ENCODE results near the gene FOCAD.

FOCAD gene

DNA sequence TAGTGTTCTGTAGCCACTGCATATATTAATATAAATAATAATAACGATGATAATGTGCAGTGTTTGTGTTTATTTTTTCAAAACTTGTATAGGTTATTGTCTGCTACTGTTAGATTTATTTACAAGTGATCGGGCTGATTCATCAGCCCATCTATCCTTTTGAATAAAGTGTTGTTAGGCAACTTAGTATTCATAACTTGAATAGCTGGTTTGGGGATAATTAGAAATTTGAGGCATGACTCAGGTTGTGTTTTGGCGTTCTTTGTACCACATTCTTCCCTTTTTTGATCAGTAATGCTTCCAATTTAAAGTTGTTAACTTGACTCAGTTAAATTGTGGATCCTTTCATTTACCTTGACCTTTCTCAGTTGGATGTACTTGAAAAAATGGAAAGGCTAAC lies 69.7 kb downstream of the FOCAD start:
- TF ChIP-seq, protein P1, sequence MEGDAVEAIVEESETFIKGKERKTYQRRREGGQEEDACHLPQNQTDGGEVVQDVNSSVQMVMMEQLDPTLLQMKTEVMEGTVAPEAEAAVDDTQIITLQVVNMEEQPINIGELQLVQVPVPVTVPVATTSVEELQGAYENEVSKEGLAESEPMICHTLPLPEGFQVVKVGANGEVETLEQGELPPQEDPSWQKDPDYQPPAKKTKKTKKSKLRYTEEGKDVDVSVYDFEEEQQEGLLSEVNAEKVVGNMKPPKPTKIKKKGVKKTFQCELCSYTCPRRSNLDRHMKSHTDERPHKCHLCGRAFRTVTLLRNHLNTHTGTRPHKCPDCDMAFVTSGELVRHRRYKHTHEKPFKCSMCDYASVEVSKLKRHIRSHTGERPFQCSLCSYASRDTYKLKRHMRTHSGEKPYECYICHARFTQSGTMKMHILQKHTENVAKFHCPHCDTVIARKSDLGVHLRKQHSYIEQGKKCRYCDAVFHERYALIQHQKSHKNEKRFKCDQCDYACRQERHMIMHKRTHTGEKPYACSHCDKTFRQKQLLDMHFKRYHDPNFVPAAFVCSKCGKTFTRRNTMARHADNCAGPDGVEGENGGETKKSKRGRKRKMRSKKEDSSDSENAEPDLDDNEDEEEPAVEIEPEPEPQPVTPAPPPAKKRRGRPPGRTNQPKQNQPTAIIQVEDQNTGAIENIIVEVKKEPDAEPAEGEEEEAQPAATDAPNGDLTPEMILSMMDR (IDR thresholded peaks at IDR 0.05; ENCODE audit: control insufficient read depth, insufficient read depth, low read depth, low read length, missing control alignments): no peak

DNA sequence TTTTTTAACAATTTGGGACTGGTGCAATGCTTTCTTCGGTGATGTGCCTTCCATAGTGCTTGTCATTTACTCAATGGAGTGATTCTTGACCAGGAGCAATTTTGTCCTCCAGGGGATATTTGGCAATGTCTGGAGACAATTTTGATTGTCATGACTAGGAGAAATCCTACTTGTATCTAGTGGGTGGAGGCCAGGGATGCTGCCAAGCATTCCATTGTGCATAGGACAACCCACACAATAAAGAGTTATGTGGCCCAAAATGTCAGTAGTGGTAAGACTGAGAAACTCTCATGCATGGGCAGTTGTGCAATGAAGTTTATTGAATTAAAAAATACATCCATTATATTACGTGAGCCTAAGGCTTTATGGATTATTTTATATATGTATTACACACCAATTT lies 70.5 kb downstream of the FOCAD start:
- TF ChIP-seq, protein P1 (IDR thresholded peaks at IDR 0.05; ENCODE audit: control insufficient read depth, insufficient read depth, low read depth, low read length, missing control alignments): no peak
- peak; percentile 21 for DNase-seq (ENCODE audit: low read depth)
- H3K4me3 ChIP-seq (ENCODE audit: control insufficient read depth, low read depth, low read length): no peak overlapping the region

More for the DNA sequence above, 69.7 kb downstream of the FOCAD start:
- no peak for DNase-seq (ENCODE audit: low read depth)
- H3K4me3 ChIP-seq (ENCODE audit: control insufficient read depth, low read depth, low read length): no peak overlapping the region

DNA sequence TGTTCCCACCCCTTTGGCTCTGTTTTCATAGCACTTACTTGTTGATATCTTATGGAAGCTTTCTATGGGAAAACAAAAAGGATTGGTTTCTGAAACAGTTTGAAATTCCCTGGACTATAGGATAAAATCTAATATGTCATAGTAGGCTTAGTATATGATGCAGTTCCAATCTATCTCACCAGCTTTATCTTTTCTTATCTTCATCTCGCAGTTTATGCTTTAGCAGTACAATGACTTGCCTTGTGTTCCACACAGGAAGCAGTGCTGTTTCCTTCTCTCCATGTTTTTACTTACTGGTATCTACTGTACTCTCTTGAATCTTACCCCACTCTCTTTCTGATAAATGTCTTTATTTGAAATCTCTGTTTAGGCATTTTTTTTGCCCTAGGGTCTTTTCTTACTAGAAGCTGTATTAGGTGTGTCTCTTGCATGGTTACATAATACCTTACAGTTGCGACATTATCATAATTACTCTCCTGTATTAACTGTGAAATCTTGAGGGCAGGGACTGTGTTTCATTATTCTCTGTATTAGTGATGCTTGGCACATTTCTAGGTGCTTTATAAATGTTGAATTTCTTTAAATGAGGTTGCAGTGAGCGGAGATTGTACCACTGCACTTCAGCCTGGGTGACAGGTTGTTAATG lies 76.3 kb downstream of the FOCAD start:
- TF ChIP-seq, protein P1 (IDR thresholded peaks at IDR 0.05; ENCODE audit: control insufficient read depth, insufficient read depth, low read depth, low read length, missing control alignments): no peak
- no peak for DNase-seq (ENCODE audit: low read depth)
- H3K4me3 ChIP-seq (ENCODE audit: control insufficient read depth, low read depth, low read length): no peak overlapping the region

DNA sequence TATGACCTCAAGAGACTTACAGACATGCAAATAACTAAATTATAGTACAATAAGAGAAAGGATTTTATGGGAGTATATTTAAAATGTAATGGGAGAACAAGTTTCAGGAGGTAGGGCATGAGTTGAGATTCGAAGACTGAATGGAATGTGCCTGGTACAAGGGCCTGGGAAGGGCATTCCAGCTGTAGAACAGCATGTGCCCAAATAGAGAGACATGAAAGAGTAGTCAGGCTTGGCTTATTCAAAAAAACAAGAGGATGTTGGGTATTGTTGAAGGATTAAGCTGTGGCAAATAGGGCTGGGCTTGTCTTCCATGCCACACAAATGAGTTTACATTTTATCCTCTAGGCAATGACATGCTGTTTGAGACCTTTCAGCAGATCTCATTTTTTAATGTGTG lies 86.9 kb downstream of the FOCAD start:
- no peak for DNase-seq (ENCODE audit: low read depth)

DNA sequence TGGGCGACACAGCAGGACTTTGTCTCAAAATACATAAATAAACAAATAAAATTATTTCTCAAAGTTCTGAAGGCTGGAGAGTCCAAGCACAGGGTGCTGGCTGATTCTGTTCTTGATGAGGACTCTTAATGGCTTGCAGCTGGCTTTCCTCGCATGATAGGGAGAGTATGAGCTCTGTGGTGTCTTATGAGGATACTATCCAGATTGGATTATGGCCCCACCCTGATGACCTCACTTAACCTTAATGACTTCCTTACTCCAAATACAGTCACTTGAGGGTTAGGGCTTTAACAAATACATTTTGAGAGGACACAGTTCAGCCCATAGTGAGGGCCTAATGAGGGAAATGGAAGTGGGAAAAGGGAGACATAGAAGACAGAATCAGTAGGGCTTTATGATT lies 87.7 kb downstream of the FOCAD start:
- H3K4me3 ChIP-seq (ENCODE audit: control insufficient read depth, low read depth, low read length): no peak overlapping the region
- TF ChIP-seq, protein P1 (IDR thresholded peaks at IDR 0.05; ENCODE audit: control insufficient read depth, insufficient read depth, low read depth, low read length, missing control alignments): no peak

More for the DNA sequence above, 86.9 kb downstream of the FOCAD start:
- no peak overlapping the region for H3K4me3 ChIP-seq (ENCODE audit: control insufficient read depth, low read depth, low read length)
- TF ChIP-seq, protein P1 (IDR thresholded peaks at IDR 0.05; ENCODE audit: control insufficient read depth, insufficient read depth, low read depth, low read length, missing control alignments): no peak

DNA sequence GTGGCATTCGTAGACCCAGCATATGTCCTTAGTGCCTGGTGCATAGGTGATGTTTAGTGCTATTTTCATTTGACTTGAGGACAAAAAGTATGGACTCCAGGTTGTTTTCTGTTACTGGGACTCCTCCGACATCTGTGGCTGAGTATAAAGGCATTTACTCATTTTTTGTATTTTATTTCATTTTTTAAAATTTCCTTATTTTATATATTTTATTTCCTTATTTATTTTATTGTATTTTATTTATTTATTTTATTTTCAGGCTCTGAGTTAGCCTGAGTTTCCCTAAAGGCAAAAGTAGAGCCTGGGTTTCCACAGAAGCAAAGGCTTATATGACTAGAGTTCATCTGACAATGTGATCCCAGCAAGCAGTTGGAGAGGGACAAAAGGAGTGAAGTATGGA lies 91.6 kb downstream of the FOCAD start:
- no peak overlapping the region for H3K4me3 ChIP-seq (ENCODE audit: control insufficient read depth, low read depth, low read length)
- no peak for DNase-seq (ENCODE audit: low read depth)
- TF ChIP-seq, protein P1 (IDR thresholded peaks at IDR 0.05; ENCODE audit: control insufficient read depth, insufficient read depth, low read depth, low read length, missing control alignments): no peak

More for the DNA sequence above, 87.7 kb downstream of the FOCAD start:
- no peak for DNase-seq (ENCODE audit: low read depth)

All from AG09309 (cell line).